ENCODE data around the gene SOCS7.

GRCh38 chr17:38353086-38353604 is 1.5 kb downstream of the SOCS7 start:
- no peak for TF ChIP-seq EZH2 (IDR thresholded peaks at IDR 0.05; ENCODE audit: low read depth, unreplicated experiment)
- no peak for TF ChIP-seq CTCF (conservative IDR thresholded peaks at IDR 0.05; ENCODE audit: low read depth in 2 of 2)
- TF ChIP-seq POLR2AphosphoS5 (IDR thresholded peaks at IDR 0.05; ENCODE audit: low read depth): no peak
